Stimulated activated CD8-positive, alpha-beta memory T cell treated with anti-CD3 and anti-CD28 coated beads, Interleukin-2, amount 100 ng/mL, for 48 hours (primary cell): ENCODE results near the gene ABCC4.

Source experiments
- DNase-seq, 2 donors: peaks; one replicate each; pipeline ENCODE4 v3.0.0-alpha.2; 2020; ENCODE audit warnings: low read depth in 2 of 2

Gene ABCC4

DNA sequence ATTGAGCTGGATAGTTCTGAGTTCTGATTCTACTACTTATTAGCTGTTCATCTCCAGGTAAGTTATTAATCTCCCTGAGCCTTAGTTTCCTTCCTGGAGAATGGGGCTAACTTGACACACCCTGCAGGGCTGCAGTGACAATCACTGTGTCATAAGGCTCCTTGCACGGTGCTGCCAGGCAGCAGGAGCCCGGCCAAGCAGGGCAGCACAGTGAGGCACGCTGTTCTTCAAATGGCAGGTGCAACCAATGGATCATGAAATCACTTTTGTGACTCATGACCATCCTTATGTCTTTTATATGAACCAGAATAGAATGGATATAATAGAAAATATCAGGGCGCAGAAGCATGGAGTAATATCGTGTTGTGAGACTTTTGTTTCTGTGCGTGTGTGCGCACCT, 242.6 kb downstream of the ABCC4 start:
- DNase-seq: no peak

DNA sequence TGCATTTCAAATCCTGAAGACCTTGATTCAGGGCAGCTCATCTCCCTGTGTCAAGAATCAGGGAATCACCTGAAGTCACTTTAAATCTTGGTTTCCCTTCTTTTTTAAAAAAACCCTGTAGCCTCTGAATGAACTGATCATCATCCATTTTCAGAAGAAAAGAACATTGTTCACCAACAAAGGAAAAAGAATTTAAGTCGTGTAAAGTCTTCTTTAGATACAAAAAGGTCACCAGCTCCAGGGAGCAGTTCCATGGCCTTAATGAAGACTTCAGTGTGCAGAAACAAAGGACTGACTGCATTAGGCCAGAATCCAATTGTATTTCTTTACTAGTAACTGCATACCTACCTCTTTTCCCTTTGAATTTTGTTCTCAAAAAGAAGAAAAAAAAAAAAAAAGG, 245.0 kb downstream of the ABCC4 start:
- DNase-seq: no peak

DNA sequence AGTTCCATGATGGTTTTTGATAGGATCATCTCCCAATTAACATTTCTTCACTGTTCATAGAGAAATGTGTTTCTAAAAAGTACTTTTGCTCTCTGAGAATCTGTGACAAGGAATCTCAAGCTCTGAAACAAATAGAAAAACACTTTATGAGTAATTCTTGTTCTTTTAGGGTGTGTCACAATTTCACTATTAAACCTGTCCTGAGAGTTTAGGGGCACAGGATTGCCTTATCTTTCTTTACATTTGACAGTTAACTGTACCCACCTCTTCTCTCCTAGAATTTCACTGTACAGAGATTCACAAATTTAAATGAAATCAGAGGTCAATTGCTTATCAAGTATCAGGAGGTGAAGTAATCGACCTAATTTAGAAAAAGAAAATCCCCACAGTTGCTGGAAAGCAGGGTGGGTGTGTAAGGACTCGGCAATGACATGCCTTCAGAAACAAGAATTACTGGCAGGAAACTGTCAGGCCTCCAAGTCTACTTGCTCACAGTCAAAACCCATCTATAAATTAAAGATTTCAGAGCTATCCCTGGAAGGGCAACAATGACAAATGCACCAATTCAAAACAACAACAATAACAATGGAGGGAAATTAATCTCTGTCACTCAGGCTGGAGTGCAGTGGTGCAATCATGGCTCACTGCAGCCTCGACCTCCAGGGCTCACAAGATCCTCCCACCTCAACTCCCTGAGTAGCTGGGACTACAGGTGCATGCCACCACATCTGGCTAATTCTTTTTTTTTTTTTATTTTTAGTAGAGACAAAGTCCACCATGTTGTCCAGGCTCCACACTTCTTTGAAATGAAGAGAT, 250.2 kb downstream of the ABCC4 start:
- peak in 1 of 2 donors; percentile 2 for DNase-seq

DNA sequence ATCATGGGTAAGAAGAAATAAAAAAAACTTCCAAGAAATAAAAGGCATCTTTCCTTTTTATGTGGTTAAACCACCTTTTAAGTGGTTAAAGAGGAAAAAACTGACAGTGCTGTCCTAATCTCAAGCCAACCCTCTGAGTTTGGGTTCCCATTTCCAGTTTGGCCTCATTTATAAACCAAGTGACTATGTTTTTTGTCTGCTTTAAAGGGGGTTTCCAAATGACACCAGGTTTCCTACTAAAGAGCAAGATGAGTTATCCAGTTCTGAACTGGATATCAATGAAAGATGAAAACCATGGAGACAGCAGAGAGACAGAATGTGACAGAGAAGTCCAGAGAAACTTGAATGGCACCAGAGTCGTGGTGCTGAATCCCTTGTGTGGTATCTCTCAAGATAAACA, 251.5 kb downstream of the ABCC4 start:
- no peak for DNase-seq

DNA sequence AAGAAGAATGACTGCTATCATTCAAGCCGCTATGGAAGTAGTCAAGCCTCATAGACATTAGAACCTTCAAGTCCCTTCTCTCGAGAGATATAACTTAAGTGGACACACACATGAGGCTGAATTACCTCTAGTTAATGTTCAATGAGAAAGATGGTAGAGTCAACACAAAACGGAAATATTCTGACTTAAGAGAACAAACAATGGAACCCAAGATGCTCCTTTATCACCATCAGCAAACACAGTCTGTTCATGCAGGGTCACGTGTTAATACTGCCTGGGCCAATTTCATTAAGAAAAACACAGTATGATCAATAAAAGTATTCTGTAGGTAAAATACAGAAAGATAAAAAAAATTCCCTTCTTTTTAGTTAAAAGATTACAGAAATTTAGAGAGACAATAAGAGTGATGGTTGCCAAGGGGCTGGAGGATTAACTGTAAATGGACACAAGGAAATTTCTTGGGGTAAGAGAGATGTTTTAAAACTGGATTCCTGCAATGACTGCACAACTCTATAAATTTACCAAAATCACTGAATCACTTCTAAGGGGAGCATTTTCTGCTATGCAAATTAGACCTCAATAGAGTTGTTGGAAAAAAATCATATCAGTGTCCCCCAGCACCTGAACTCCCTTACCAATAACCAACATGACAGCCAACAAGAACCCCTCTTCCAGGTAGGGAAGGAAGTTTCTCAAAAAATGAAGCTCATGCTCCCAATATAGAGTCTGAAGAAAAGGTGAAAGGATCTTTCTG, 256.6 kb downstream of the ABCC4 start:
- DNase-seq: no peak

DNA sequence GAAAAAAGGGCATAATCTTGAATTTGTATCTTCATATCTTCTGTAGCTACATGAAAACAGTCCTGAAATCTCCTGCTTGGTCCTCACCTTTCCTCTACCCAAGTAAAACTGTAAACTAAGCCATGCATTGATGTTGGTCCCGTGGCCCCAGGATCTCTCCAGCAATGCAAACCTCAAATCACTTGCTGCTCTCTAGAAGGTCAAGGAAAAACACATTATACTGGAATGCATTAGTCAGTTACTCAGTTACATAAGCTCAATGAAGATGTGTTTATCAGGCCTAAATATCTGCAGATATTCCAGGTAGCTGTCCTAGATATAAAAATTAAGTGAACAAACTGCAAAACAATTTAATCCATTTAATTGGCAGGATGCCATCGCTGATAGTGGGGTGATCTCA, 261.8 kb downstream of the ABCC4 start:
- DNase-seq: no peak

DNA sequence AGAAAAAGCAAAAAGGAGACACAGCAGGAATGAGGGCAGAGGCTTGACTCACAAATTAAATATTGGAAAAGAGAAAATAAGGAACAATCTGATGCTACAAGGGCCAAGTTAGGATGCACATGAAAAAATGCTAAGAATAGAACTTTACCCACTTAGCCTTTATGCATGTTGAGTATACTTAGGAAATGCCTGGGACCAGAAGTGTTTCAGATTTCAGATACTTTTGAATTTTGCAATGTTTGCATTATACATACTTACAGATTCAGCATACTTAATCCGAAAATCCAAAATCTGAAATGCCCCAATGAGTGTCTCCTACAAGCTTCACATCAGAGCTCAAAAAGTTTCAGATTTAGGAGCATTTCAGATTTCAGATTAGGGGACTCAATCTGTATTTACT, 262.3 kb downstream of the ABCC4 start:
- DNase-seq: no peak

DNA sequence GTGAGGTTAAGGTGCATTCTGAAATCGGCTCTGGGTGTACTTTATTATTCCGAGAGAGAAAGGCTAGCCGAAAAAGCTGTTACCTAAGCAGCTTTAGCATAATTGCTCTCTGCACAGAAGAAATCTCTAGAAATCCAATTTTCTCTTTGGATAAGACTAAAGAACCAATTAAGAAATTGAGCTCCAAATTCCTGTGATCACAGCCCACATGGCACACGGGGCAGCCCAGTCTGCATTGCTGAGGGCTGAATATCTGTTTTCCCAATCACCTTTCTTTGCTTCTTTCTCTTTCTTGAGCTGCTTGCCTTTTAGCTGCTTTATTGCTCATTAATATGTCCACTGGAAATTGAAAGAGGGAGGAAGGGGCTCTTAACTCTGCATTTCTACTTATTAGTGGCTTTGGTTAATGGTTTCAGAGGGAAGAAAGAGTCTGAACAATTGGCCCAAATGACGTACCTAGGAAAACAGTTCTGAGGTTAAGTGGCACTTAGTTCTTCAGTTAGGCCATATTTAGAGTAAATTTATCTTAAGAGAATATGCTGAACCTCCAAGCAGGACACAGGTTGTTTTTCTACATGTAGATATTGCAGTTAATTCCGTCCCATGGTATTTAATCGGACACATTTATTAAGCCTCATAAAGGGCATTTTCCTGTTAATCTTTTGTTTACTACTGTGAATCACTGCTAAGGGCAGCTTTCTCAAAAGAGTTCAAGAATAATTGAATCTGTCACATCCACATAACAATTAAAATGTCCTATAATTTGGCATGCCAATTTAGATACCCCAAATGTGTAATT, 265.7 kb downstream of the ABCC4 start:
- no peak for DNase-seq

DNA sequence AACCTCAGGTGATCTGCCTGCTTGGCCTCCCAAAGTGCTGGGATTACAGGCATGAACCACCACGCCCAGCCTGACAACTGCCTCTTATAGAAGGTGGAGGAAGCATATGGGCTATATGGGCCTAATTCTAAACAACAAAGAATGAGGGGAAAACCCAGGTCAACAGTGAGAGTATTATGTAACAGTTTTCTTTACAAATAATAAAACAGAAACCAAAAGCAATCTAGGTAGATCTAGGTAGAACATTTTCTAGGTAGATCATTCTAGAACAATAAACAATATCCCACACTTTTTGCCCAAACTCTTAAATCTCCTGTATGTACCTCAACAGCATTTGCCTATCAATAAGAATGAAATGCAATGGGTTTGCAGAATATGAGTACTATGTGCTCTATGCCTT, 267.4 kb downstream of the ABCC4 start:
- DNase-seq: no peak

DNA sequence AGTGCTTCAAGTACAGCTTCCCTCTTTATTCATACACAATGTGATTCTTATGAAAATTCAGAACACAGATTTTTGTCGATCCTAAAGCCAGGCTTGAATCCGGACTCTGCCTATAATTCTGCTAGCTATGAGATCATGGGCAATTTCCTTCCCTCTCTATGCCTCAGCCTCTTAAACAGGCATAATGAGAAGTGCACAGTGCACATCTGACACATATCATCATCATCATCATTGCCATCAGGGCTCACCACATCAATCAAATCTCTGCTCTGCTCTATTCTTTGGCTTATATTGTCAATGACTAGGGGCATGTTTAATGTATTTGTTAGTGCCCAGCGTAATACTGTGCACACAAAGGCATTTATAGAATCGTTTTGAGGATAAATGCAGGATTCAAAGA, 269.1 kb downstream of the ABCC4 start:
- DNase-seq: no peak

DNA sequence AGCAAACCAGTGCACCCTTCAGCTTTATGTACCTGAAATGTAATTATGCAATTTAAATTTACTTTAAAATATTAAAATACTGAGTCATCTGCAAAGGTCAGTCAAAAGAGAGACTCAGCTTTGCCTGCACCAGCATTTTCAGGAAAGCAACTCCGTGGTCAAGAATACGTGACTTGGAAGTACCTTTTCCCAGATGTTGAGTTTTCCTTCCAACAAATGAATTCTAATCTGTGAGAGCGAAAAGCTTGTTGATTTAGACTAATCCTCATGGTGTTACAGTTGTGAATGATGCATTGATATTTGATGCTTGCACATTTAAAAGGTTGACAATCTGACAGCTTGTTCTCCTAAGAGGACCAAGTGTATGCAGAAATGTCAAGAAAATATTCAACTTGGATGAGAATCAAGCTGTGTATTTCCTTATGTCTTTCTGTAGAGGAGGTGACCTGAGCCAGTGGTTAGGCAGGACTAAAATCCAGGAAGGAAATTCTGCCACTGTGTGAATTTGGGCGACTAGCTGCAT, 270.4 kb downstream of the ABCC4 start:
- no peak for DNase-seq

DNA sequence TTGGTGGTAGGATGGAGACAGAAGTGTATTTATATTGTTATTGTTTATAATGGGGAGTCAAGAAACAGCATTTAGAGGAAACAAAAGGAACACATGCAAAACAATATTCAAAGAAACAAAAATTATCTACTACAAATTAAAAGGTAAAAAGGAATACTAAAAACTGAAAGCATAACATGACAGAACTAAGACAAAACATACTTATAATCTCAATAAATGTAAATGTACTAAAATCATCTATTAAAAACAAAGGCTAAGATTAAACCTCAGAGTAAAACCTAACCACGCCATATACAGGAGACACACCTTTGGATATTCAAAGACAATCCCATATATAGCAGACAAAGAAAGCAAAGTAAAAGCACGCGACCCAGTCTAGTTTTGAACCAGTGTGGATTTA, 273.6 kb downstream of the ABCC4 start:
- no peak for DNase-seq

DNA sequence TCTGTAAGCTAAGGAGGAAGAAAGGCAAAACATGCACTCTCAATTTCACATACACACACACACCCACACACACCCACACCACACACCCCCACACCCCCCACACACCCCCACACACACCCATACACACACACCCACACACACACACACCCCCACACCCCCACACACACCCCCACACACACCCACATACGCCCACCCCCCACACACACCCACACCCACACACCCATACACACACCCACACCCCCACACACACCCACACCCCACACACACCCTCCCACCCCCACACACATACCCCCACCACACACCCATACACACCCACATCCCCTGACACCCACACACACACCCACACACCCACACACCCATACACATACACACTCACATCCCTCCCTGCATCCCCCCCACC, 276.1 kb downstream of the ABCC4 start:
- no peak for DNase-seq

DNA sequence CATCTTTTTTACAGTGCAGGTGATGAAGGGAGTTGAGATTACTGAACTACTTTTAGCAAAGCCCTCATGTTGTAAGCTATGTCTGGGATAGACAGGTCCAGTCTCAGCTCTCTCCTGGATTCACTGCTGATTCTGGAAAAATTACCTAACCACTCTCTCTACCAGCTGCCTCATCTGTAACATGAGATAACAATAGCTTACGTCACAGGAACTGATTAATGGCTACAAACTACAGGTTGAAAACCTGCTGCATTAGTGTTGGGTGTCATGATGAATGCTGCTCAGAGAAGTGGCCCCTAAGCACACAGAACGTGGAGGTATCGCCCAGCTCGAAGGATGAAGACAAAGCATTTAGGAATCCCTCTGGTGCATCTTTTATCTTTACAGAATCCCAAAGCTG, 277.8 kb downstream of the ABCC4 start:
- no peak for DNase-seq

DNA sequence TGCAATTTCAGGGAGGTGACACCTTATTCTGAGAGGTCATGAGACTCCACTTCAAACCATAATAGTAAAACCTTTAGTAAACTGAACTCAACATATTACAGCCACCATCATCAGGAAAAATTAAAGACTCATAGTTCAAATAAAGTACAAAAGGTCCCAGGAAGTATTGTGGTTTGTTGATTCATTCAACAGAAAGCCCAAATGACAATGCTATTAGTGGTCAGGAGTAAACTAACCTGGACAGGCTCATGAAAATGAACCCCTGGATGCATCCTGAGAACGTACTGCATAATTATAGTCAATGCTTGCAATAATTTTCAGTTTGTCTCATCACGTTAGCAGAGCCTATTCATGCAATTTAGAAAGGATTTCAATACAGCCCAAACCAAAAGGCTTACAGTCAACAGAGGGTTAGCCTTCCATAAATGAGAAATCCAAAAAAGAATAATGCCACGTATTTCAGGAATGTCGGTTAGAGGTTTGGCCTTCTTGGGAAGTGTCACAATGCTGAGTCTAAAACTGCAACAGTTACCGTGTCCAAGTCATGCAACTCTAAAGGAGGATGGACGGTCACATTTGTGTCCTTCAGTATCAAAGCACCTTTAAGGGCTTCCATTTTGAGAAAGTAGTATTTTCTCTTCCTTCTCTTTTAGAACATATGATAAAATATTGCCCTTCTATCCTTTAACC, 280.8 kb downstream of the ABCC4 start:
- no peak for DNase-seq

DNA sequence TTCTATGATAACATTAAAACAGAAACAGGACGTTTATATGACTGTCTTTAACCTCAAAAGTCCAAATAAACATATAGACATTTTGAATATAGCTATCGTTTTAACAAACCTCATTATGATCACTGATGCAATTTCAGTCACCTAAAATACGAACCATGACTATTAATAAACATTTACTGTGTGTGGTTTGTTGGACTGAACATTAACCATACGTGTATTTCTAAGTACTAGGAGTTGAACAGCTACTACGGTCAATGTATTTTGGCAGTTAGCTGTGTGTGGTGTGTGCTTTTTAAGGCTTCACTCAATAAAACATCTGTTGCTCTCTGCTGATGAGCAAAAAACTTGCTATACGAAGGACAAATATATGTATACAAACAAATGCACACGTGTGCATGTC, 281.4 kb downstream of the ABCC4 start:
- no peak for DNase-seq

DNA sequence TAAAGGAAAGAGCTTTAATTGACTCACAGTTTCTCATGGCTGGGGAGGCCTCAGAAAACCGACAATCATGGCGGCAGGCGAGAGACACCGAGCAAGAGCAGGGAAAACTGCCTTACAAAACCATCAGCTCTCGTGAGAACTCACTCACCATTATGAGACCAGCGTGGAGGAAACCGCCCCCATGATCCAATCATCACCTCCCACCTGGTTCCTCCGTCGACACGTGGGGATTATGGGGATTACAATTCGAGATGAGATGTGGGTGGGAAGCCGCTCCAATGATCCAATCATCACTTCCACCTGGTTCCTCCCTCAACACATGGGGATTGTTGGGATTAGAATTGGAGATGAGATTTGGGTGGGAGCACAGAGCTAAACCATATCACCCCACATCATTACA, 293.9 kb downstream of the ABCC4 start:
- DNase-seq: no peak

DNA sequence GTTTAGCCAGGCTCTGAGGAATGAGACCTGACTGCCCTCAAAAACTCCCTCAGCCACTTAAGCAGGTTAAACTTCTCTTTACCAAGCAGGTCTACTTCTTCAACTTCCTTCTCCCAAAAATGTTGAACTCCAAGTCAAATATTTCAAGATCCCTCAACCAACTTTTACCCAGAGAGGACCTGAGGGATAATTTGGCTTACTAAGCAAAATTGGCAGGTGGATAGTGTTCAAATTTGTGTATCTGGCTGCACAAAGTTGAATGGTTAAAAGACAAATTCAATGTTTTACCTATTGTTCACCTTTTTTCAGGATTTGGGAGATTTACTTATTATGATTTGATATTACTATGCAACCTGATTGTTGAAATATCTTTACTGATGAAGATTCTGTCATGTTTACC, 296.0 kb downstream of the ABCC4 start:
- DNase-seq: no peak

DNA sequence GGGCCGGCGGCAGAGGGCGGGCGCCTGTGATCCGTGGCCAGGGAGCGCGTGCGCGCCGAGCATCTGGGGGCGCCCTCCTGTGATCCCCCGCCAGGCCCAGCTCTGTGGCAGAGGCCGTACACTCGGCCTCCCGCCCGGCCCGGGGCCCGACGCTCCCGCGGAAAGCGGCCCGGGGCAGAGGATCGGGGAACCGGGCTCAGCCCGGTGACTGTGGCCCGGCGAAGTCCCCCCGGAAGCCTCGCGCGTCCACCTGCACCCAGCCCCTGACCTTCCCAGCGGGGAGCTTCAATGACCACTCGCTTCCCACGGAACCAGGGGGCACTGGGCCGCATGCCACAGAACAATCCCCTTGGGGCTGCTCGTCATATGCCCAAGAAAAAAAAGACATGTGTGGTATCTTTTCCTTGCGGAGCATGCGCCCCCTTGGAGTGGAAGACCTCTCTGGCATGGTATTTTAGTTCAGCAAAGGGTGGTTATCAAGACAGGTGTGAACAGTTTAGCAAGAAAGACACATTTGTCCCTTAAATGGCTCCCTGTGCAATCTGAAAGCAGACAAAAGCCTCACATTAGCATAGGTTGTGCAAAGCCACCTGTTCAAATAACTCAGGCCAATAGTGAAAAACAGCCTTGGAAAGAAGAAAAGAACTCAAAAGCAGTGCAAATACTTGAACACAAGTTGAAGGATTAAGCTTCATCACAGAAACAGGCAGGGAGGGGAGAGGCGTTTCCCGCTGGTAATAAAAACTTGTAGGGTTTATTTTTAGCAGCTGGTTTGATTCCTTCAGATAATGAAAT, 298.0 kb downstream of the ABCC4 start:
- DNase-seq: no peak

DNA sequence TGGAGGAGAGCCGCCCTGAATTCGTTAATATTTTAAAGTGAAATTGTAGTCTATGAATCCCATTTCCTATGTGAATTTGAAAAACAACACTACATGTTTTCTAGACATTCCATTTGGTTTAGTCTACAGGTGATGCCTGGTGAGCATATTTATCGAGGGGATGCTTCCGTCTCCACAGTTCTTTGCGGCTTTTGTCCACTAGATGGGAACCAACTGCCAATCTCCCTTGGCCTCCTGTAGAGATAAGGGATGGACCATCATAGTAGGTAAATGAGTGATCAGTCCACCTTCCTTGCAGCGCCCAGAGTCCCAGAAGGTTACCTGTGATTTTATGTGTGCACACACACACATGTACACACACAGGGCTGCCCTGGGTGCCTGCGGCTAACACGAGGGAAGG, 299.1 kb downstream of the ABCC4 start:
- DNase-seq: no peak

DNA sequence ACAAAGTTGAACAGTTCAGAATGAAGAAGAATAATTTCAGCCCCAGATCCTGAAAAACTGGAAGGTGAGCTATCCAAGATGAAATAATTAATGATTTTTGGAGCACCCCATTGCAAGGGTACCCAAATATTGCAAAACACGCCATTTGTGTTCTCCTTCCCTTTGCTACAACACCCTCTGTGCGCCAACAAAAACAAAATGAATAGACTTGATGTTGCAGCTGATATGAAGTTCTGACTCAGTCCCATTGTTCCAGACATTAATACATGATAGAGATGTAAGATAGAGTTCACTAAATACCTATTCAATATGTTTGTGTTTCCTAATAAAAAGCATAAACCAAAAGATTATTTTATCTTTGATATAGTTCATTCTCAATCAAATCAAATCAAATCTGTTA, 301.4 kb downstream of the ABCC4 start:
- no peak for DNase-seq
